ENCODE data around the gene TUBE1. TPM values are rescaled to one million over a fixed set of nuclear protein-coding genes. Genes with fewer than 3 reads are reported as not detected.
A peak's percentile ranks its signal among the peaks of the same experiment; 100 is the strongest.

Gene TUBE1
- total RNA-seq, 4 donors from 2014 or later = 6.1 to 14.7 (median 10.0) TPM

- no peaks in the 10 kb centered on the region for H3K4me1 ChIP-seq
- no peak overlapping the region for H3K27ac ChIP-seq
- no peaks in the 10 kb centered on the region for H3K27me3 ChIP-seq
- TF ChIP-seq POLR2A (IDR thresholded peaks at IDR 0.05) (no peak), CTCF (IDR thresholded peaks at IDR 0.05 in 4 of 5, conservative IDR thresholded peaks at IDR 0.05 in 1 of 5) (no peak)
- H3K4me3 ChIP-seq = no peak overlapping the region
- no peaks in the 10 kb centered on the region for H3K36me3 ChIP-seq
- no peak for DNase-seq
- no peaks in the 10 kb centered on the region for H3K9me3 ChIP-seq
- no peak for ATAC-seq
- in situ Hi-C loops (cut with MboI; ENCODE audit: low sequenced_read_pairs in 4 of 4) = no loop called here
- intact Hi-C loops (cut with DNase I; ENCODE audit: low total_unique reads) = no loop called here
Observed at GRCh38 chr6:112096901-112097300, 9.6 kb upstream of the TUBE1 start.

GRCh38 chr6:112087916-112088315 is 634 bp upstream of the TUBE1 start:
- Histone ChIP-seq H3K36me3 (peaks cover 0 to 9% of the 10 kb centered on the region in 2 donors), H3K27me3 (no peaks in the 10 kb centered on the region), H3K27ac (peak overlapping the region; percentile 81 to 89 (median 86)), H3K4me3 (peak overlapping the region; percentile 79 to 86 (median 82)), H3K4me1 (peaks cover 13 to 19% of the 10 kb centered on the region in 2 donors), H3K9me3 (no peaks in the 10 kb centered on the region)
- ATAC-seq (no peak), DNase-seq (no peak)
- TF ChIP-seq POLR2A (IDR thresholded peaks at IDR 0.05) (no peak), CTCF (IDR thresholded peaks at IDR 0.05 in 4 of 5, conservative IDR thresholded peaks at IDR 0.05 in 1 of 5) (no peak)
- intact Hi-C loops (cut with DNase I; ENCODE audit: low total_unique reads) = no loop called here
- in situ Hi-C loops (cut with MboI; ENCODE audit: low sequenced_read_pairs in 4 of 4) = no loop called here

- Histone ChIP-seq H3K27me3 (no peaks in the 10 kb centered on the region), H3K9me3 (no peaks in the 10 kb centered on the region), H3K4me3 (peak overlapping the region; percentile 79 to 86 (median 82)), H3K4me1 (peaks cover 13 to 19% of the 10 kb centered on the region in 2 donors), H3K27ac (peak overlapping the region; percentile 81 to 89 (median 86)), H3K36me3 (peaks cover 0 to 9% of the 10 kb centered on the region in 2 donors)
- ATAC-seq (peak; percentile 21 to 28), DNase-seq (no peak)
- TF ChIP-seq POLR2A (IDR thresholded peaks at IDR 0.05) = no peak
- TF ChIP-seq CTCF (IDR thresholded peaks at IDR 0.05 in 4 of 5, conservative IDR thresholded peaks at IDR 0.05 in 1 of 5) = peak in 1 of 5 experiments; percentile 23
- intact Hi-C loops (cut with DNase I; ENCODE audit: low total_unique reads) = no loop called here
- in situ Hi-C loops (cut with MboI; ENCODE audit: low sequenced_read_pairs in 4 of 4) = no loop called here
Observed at GRCh38 chr6:112086744-112087135, 542 bp downstream of the TUBE1 start.

GRCh38 chr6:112085286-112086065 is 1.8 kb downstream of the TUBE1 start:
- in situ Hi-C loops (cut with MboI; ENCODE audit: low sequenced_read_pairs in 4 of 4) = no loop called here
- DNase-seq = no peak
- Histone ChIP-seq H3K4me1 (peaks cover 13 to 19% of the 10 kb centered on the region in 2 donors), H3K4me3 (no peak overlapping the region), H3K27me3 (no peaks in the 10 kb centered on the region), H3K27ac (no peak overlapping the region), H3K9me3 (no peaks in the 10 kb centered on the region), H3K36me3 (peaks cover 1 to 17% of the 10 kb centered on the region in 2 donors)
- intact Hi-C loops (cut with DNase I; ENCODE audit: low total_unique reads) = no loop called here
- TF ChIP-seq CTCF (IDR thresholded peaks at IDR 0.05 in 4 of 5, conservative IDR thresholded peaks at IDR 0.05 in 1 of 5) (no peak), POLR2A (IDR thresholded peaks at IDR 0.05) (no peak)
- no peak for ATAC-seq
